SK-N-SH (cell line): ENCODE results near the gene LIG1.

Experiments
- EP300 ChIP-seq, 2 experiments: IDR thresholded peaks; 2 replicates each; pipeline versions ENCODE4 v1.4.0 to v1.6.1; 2012; ENCODE audit warnings: borderline replicate concordance in 1 of 2, low read depth in 1 of 2, low read length in 1 of 2
- TF ChIP-seq, protein P1 (sequence below): fragments of 200-600 bp; sonication (generic); IDR thresholded peaks from 2 replicates; pipeline ENCODE4 v1.6.1; 2017; ENCODE audit warnings: antibody characterized with exemption, mild to moderate bottlenecking, moderate library complexity

DNA sequence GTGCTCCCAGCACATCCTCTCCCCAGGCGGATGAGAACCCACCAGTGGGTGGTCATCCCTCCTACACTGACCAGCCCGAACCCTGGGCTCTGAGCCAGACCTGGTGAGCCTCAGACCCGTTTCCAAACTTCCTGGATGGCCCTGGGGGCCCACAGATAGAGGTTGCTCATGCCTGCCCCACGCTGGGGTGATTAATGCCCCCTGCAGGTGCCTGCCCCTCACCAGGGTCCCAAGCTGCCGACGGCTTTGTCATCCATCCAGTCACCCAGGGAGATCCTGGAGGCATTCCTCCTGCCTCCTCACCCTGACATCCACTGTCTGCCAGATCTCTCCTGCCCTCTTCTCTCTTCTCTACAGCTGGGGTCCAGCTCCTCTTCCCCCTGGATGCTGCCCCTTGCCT is 31.1 kb downstream of the LIG1 start:
- TF ChIP-seq, protein P1, sequence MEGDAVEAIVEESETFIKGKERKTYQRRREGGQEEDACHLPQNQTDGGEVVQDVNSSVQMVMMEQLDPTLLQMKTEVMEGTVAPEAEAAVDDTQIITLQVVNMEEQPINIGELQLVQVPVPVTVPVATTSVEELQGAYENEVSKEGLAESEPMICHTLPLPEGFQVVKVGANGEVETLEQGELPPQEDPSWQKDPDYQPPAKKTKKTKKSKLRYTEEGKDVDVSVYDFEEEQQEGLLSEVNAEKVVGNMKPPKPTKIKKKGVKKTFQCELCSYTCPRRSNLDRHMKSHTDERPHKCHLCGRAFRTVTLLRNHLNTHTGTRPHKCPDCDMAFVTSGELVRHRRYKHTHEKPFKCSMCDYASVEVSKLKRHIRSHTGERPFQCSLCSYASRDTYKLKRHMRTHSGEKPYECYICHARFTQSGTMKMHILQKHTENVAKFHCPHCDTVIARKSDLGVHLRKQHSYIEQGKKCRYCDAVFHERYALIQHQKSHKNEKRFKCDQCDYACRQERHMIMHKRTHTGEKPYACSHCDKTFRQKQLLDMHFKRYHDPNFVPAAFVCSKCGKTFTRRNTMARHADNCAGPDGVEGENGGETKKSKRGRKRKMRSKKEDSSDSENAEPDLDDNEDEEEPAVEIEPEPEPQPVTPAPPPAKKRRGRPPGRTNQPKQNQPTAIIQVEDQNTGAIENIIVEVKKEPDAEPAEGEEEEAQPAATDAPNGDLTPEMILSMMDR: no peak
- TF ChIP-seq EP300 (IDR thresholded peaks at IDR 0.05; ENCODE audit: borderline replicate concordance in 1 of 2, low read depth in 1 of 2, low read length in 1 of 2): no peak
